ENCODE measurements around the gene TOMM34.

DNA sequence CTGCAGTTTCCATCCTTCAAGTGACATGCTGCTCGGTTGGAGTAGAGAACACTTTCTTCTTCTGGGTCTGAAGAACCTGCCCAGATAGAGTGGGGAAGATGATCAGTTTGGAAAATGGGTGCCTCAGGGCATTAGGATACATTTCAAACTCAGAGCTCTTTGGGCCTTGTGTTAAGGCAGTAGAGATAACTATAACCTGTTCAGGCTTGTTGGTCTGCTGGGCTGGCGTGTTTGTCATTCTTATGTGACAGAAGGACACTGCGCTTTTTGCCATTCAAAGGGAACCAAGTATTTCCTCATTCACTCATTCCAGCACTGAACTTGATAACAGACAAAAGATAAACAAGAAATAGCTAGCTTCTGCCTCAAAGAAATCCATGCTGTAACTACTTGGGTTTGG lies 3.8 kb downstream of the TOMM34 start:
- TF ChIP-seq CTCF (IDR thresholded peaks at IDR 0.05), result no peak
- TF ChIP-seq REST (IDR thresholded peaks at IDR 0.05), result no peak
- TF ChIP-seq HOXB13 (CRISPR knock-in tag; IDR thresholded peaks at IDR 0.05; ENCODE audit: low read depth), result no peak
- no peak for TF ChIP-seq MAZ (IDR thresholded peaks at IDR 0.05; ENCODE audit: borderline replicate concordance, low read depth, low read length)
- TF ChIP-seq KDM1A (IDR thresholded peaks at IDR 0.05; ENCODE audit: low read depth), result no peak
- TF ChIP-seq SMC3 (IDR thresholded peaks at IDR 0.05), result no peak
- no peak for TF ChIP-seq GATA3 (IDR thresholded peaks at IDR 0.05; ENCODE audit: borderline replicate concordance)
- no peak for TF ChIP-seq RCOR1 (IDR thresholded peaks at IDR 0.05; ENCODE audit: low read depth, low read length)

All from A549 (cell line).